K562 (cell line): ENCODE measurements around the gene KEL. TPM values are rescaled to one million over a fixed set of nuclear protein-coding genes. Genes with fewer than 3 reads are reported as not detected.

Experiments
- ATAC-seq: fragments of 200-7000 bp; cut with Tn5 transposase; 3 replicates; pipeline ENCODE4 v1.9.1; 2020; ENCODE audit warnings: moderate library complexity
- BruUV-seq: library from RNA; stranded (reverse); fragments of 400-500 nt; replicated peaks from 2 replicates; lab custom pipeline; 2021; lab: Mats Ljungman, UMichigan
- CTCF ChIA-PET: fragments of 300-600 bp; formaldehyde crosslinking; extraction: SDS; loops from one replicate; lab custom pipeline; 2021; ENCODE audit warnings: low intra/inter-chr PET ratio; lab: Yijun Ruan, JAX
- POLR2A ChIA-PET: fragments of 300-600, 350-650 bp; sonication (Branson Sonifier 250); formaldehyde crosslinking; extraction: SDS; loops from one replicate; lab custom pipeline; 2021; ENCODE audit warnings: antibody characterized with exemption, inconsistent platforms; lab: Yijun Ruan, JAX
- DNase-seq, 4 experiments: peaks; one replicate each; pipeline versions ENCODE4 v3.0.0 to v3.0.0-alpha.2; 2011 to 2018; ENCODE audit warnings: low spot score in 3 of 4, mixed read lengths in 3 of 4; ENCODE audit errors: extremely low read depth in 1 of 4
- FAIRE-seq: peaks from 2 replicates; lab custom pipeline; 2011; peaks lifted over from hg19 to GRCh38; lab: Jason Lieb, UNC
- H2AFZ ChIP-seq: 2 replicates; pipeline ENCODE4 v1.6.0; 2011; ENCODE audit warnings: low read depth, low read length, control low read depth, inconsistent platforms
- H3K27ac ChIP-seq: fragments of 200-600 bp; 3 replicates; pipeline ENCODE4 v1.8.0; 2011; ENCODE audit warnings: low read depth, mild to moderate bottlenecking, control low read depth, inconsistent platforms, low read length, moderate library complexity, mixed read lengths; ENCODE audit errors: extremely low read depth
- H3K27me3 ChIP-seq, 2 experiments: fragments of 300-600 bp in 1 of 2; 2 replicates in 1 of 2; 3 replicates in 1 of 2; pipeline versions ENCODE4 v1.6.0 to v1.8.0; 2011; ENCODE audit warnings: inconsistent platforms in 2 of 2, low read length in 2 of 2, mild to moderate bottlenecking in 1 of 2, mixed read lengths in 1 of 2, moderate library complexity in 1 of 2; ENCODE audit not compliant: control insufficient read depth in 2 of 2, insufficient read depth in 2 of 2
- H3K36me3 ChIP-seq: fragments of 300-600 bp; 3 replicates; pipeline ENCODE4 v1.8.0; 2011; ENCODE audit warnings: mild to moderate bottlenecking, low read length, inconsistent platforms; ENCODE audit not compliant: control insufficient read depth, insufficient read depth
- H3K4me1 ChIP-seq, 2 experiments: fragments of 200-600 bp in 1 of 2; replicated peaks in 1 of 2; 2 replicates in 1 of 2; 3 replicates in 1 of 2; pipeline versions ENCODE4 v1.5.1 to v1.8.0; 2011; ENCODE audit warnings: inconsistent platforms in 2 of 2, low read length in 2 of 2, mild to moderate bottlenecking in 1 of 2, mixed read lengths in 1 of 2, moderate library complexity in 1 of 2; ENCODE audit not compliant: control insufficient read depth in 2 of 2, insufficient read depth in 2 of 2
- H3K4me2 ChIP-seq: 2 replicates; pipeline ENCODE4 v1.6.1; 2011; ENCODE audit warnings: low read length, control low read depth, inconsistent platforms, mixed read lengths; ENCODE audit not compliant: insufficient read depth
- H3K4me3 ChIP-seq: fragments of 200-600 bp; sonication (generic), shearing (Covaris generic); 2 replicates; pipeline ENCODE4 v1.5.1; 2016; ENCODE audit warnings: control low read depth, inconsistent platforms
- H3K79me2 ChIP-seq: fragments of 200-600 bp; 3 replicates; pipeline ENCODE4 v1.8.0; 2011; ENCODE audit warnings: low read length, inconsistent platforms; ENCODE audit not compliant: control insufficient read depth, insufficient read depth
- H3K9ac ChIP-seq, 2 experiments: 2 replicates each; pipeline versions ENCODE4 v1.6.0 to v1.6.1; 2011; ENCODE audit warnings: low read depth in 2 of 2, low read length in 2 of 2, control low read depth in 1 of 2, inconsistent platforms in 1 of 2, mild to moderate bottlenecking in 1 of 2, mixed read lengths in 1 of 2; ENCODE audit not compliant: insufficient read depth in 1 of 2
- H3K9me1 ChIP-seq: one replicate; pipeline ENCODE4 v1.6.0; 2011; ENCODE audit warnings: inconsistent platforms, mild to moderate bottlenecking, low read length, moderate library complexity; ENCODE audit not compliant: control insufficient read depth, insufficient read depth
- H3K9me3 ChIP-seq: replicated peaks from 2 replicates; pipeline ENCODE4 v1.5.1; 2011; ENCODE audit warnings: low read depth, low read length, inconsistent platforms; ENCODE audit not compliant: control insufficient read depth, insufficient read depth
- H4K20me1 ChIP-seq: replicated peaks from 2 replicates; pipeline ENCODE4 v1.6.1; 2011; ENCODE audit warnings: low read length, inconsistent platforms, mixed read lengths; ENCODE audit not compliant: control insufficient read depth, insufficient read depth
- ETV5 ChIP-seq: sonication (generic); formaldehyde crosslinking; IDR thresholded peaks from 2 replicates; pipeline ENCODE4 v1.4.0; 2020; ENCODE audit warnings: low read depth, mild to moderate bottlenecking, missing genetic modification reagents
- HDAC1 ChIP-seq, 2 experiments: fragments of 450-650 bp; IDR thresholded peaks; 2 replicates each; pipeline ENCODE4 v1.6.1; 2016 to 2017; ENCODE audit warnings: inconsistent platforms in 1 of 2, mild to moderate bottlenecking in 1 of 2, moderate library complexity in 1 of 2
- MYNN ChIP-seq, 2 experiments: sonication (generic); formaldehyde crosslinking in 1 of 2; IDR thresholded peaks; 2 replicates each; pipeline versions ENCODE4 v1.5.0 to v1.6.1; 2016 to 2020; ENCODE audit warnings: antibody characterized with exemption in 1 of 2, missing genetic modification reagents in 1 of 2
- RBM15 ChIP-seq: fragments of 200-400 bp; formaldehyde crosslinking; IDR thresholded peaks from 2 replicates; pipeline ENCODE4 v1.6.1; 2018; ENCODE audit warnings: mild to moderate bottlenecking, low read length, moderate library complexity; ENCODE audit not compliant: insufficient read depth
- RCOR1 ChIP-seq, 2 experiments: IDR thresholded peaks; 2 replicates each; pipeline ENCODE4 v1.6.1; 2012; ENCODE audit warnings: low read depth in 2 of 2, low read length in 2 of 2, borderline replicate concordance in 1 of 2, improper control_type of control experiment in 1 of 2
- TRIM24 ChIP-seq, 2 experiments: fragments of 450-650 bp; IDR thresholded peaks; 2 replicates each; pipeline ENCODE4 v1.6.1; 2016
- ZNF57 ChIP-seq: fragments of 450-650 bp; formaldehyde crosslinking; IDR thresholded peaks from 2 replicates; pipeline ENCODE4 v1.4.0; 2020; ENCODE audit warnings: mild to moderate bottlenecking, moderate library complexity
- WGBS: fragments of 100-300 bp; shearing (Covaris generic); methylation state at CpG from one replicate; pipeline ENCODE4 v1.1.6; 2016; ENCODE audit warnings: low coverage, mixed read lengths; ENCODE audit not compliant: insufficient coverage; ENCODE audit errors: missing lambda C conversion rate; 5-methylcytosine and 5-hydroxymethylcytosine counted together
- in situ Hi-C: fragments of 300-500 bp; cut with MboI; formaldehyde crosslinking; loops from 4 replicates; pipeline ENCODE4 v1.15.0; 2018; ENCODE audit warnings: inconsistent platforms, mixed read lengths
- intact Hi-C: fragments of 100-400 bp; cut with micrococcal nuclease; formaldehyde crosslinking; loops from 2 replicates; pipeline ENCODE4 v1.14.2; 2022
- polyA plus RNA-seq, 8 experiments: library from polyadenylated mRNA; depleted of rRNA in 4 of 8; stranded (reverse) in 5 of 8; unstranded in 3 of 8; fragments of >200 nt; fragmentation: Nextera tagmentation in 2 of 8; fragmentation: Illumina TruSeq in 1 of 8; extraction: Ambion mirVana in 2 of 8; extraction: Trizol in 1 of 8; gene quantifications; 2 replicates each; pipeline versions ENCODE4 v1.2.1 to v1.2.3, GENCODE V29; 2011 to 2014; ENCODE audit warnings: inconsistent platforms in 1 of 8, missing spikeins in 1 of 8
- total RNA-seq, 7 experiments: library from RNA; depleted of rRNA in 6 of 7; stranded (reverse); fragments of >200 nt in 6 of 7; fragmentation: Illumina TruSeq in 2 of 7; extraction: Trizol in 2 of 7; gene quantifications; 2 replicates each; pipeline versions ENCODE4 v1.2.1 to v1.2.3, GENCODE V29; 2011 to 2021; ENCODE audit warnings: low replicate concordance in 1 of 7
- TF ChIP-seq, protein P1 (sequence below): fragments of 250-450 bp; sonication (Bioruptor Pico); IDR thresholded peaks from 2 replicates; pipeline ENCODE4 v1.8.0; 2021; ENCODE audit warnings: mild to moderate bottlenecking, moderate library complexity

KEL gene
- total and polyA plus RNA-seq, 9 of the 15 experiments (the other 6 are each of a cell fraction or from before 2014, with no cell fraction given): 9.0 to 47.4 (median 22.2) TPM

DNA sequence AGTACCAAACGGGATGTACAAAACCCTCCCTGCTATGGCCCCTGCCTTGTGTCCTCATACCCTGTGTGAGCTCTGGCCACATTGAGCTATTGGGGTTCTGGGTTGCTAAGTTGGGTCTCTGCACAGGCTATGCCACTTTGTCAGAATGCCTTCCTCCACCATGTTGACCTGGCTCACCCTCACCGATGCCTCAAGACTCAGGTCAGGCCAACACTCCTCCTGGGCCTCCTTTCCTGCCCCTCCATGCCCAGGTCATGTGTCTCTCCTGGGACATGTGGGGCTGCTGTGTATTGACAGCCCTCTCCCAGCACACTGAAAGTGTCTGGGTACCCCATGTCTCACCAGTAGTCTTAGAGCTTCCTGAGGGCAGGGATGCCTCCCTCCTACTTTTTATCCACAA is 43.3 kb downstream of the KEL start (continued):
- TF ChIP-seq HDAC1 (IDR thresholded peaks at IDR 0.05): no peak

DNA sequence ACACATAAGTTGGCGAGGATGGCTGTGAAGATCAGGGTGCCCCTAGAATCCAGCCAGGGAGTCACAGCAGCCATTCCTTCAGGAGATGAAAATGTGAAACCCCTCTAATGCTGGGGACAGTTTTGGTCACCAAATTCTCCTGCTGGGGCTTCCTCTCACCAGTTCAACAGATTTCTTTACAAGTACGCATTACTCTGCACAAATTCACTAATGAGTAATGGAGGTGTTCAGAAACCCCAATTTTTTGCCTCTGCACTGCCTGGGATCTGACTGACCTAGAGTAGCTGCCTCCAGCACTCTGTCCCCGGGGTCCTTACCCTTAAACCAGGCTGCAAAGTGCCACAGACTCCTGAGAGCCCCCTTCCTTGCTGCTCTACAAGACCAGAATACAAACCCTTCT is 44.7 kb downstream of the KEL start:
- Histone ChIP-seq H3K36me3 (no peaks in the 10 kb centered on the region), H3K9me1 (no peaks in the 10 kb centered on the region), H3K79me2 (no peaks in the 10 kb centered on the region), H3K9ac (no peak overlapping the region), H3K27me3 (peaks cover 10 to 44% of the 10 kb centered on the region in 2 experiments; a peak in 4 of 5 replicates), H3K9me3 (no peaks in the 10 kb centered on the region), H2AFZ (no peak overlapping the region), H3K4me2 (no peak overlapping the region), H4K20me1 (no peaks in the 10 kb centered on the region), H3K27ac (no peak overlapping the region), H3K4me1 (no peaks in the 10 kb centered on the region), H3K4me3 (no peak overlapping the region)
- intact Hi-C loops (no loop called here), in situ Hi-C loops (no loop called here)
- ATAC-seq (no peak), DNase-seq (no peak), FAIRE-seq (no peak)
- no TSS peak for BruUV-seq
- TF ChIP-seq TRIM24 (IDR thresholded peaks at IDR 0.05): no peak
- TF ChIP-seq RBM15: no peak
- no peak for TF ChIP-seq MYNN (IDR thresholded peaks at IDR 0.05)
- no peak for TF ChIP-seq MYNN (CRISPR knock-in tag; IDR thresholded peaks at IDR 0.05)
- TF ChIP-seq ZNF57 (CRISPR knock-in tag): no peak
- TF ChIP-seq ETV5 (CRISPR knock-in tag): no peak
- no peak for TF ChIP-seq RCOR1 (IDR thresholded peaks at IDR 0.05; ENCODE audit: borderline replicate concordance in 1 of 2, low read depth in 2 of 2, low read length in 2 of 2)
- TF ChIP-seq, protein P1, sequence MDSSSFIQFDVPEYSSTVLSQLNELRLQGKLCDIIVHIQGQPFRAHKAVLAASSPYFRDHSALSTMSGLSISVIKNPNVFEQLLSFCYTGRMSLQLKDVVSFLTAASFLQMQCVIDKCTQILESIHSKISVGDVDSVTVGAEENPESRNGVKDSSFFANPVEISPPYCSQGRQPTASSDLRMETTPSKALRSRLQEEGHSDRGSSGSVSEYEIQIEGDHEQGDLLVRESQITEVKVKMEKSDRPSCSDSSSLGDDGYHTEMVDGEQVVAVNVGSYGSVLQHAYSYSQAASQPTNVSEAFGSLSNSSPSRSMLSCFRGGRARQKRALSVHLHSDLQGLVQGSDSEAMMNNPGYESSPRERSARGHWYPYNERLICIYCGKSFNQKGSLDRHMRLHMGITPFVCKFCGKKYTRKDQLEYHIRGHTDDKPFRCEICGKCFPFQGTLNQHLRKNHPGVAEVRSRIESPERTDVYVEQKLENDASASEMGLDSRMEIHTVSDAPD: no peak
- ChIA-PET CTCF (interaction anchor here (1.2 kb wide), 1 partner anchor 94 kb away, joined by 4 read pairs; no protein-coding TSS in a partner anchor), POLR2A (no interaction called here)
- WGBS: 0% methylated on average over 3 of the region's 3 CpGs
